Iris pigment epithelial cell (primary cell): ENCODE measurements around the gene ARID3A.

ENCODE experiments used
- DNase-seq: peaks from one replicate; pipeline ENCODE4 v3.0.0-alpha.2; 2011; ENCODE audit warnings: low read depth

The ARID3A gene

GRCh38 chr19:932648-933552 is 7.1 kb downstream of the ARID3A start:
- DNase-seq, result peak; percentile 94

- DNase-seq, result no peak
These were observed 7.7 kb downstream of the ARID3A start for GRCh38 chr19:933553-933882.

- no peak for DNase-seq
These were observed 8.5 kb downstream of the ARID3A start for GRCh38 chr19:934197-934840.

- peak; percentile 70 for DNase-seq
These were observed 9.1 kb downstream of the ARID3A start for GRCh38 chr19:934865-935479.

GRCh38 chr19:936175-936546 is 10.3 kb downstream of the ARID3A start:
- no peak for DNase-seq

- no peak for DNase-seq
These were observed 11.4 kb downstream of the ARID3A start for GRCh38 chr19:937259-937694.

GRCh38 chr19:938233-938923 is 12.5 kb downstream of the ARID3A start:
- no peak for DNase-seq

- no peak for DNase-seq
These were observed 13.6 kb downstream of the ARID3A start for GRCh38 chr19:939439-939838.

GRCh38 chr19:939922-940321 is 14.1 kb downstream of the ARID3A start:
- DNase-seq, result no peak

- no peak for DNase-seq
These were observed 14.9 kb downstream of the ARID3A start for GRCh38 chr19:940591-941291.

- no peak for DNase-seq
These were observed 15.7 kb downstream of the ARID3A start for GRCh38 chr19:941292-942132.

- DNase-seq, result no peak
These were observed 16.4 kb downstream of the ARID3A start for GRCh38 chr19:942133-942645.

- DNase-seq, result no peak
These were observed 17.8 kb downstream of the ARID3A start for GRCh38 chr19:943551-944170.

- no peak for DNase-seq
These were observed 18.3 kb downstream of the ARID3A start for GRCh38 chr19:944171-944567.

- DNase-seq, result no peak
These were observed 18.9 kb downstream of the ARID3A start for GRCh38 chr19:944663-945241.

GRCh38 chr19:945401-946252 is 19.8 kb downstream of the ARID3A start:
- DNase-seq, result no peak

GRCh38 chr19:947090-947706 is 21.4 kb downstream of the ARID3A start:
- no peak for DNase-seq
